Measurements from ENCODE around the gene PCDHB12. TPM values are rescaled to one million over a fixed set of nuclear protein-coding genes. Genes with fewer than 3 reads are reported as not detected.

PCDHB12 gene
- total and polyA plus RNA-seq, 2 of the 13 experiments (the other 11 are each of a cell fraction or from before 2014, with no cell fraction given) = 0.03 to 0.04 TPM

DNA sequence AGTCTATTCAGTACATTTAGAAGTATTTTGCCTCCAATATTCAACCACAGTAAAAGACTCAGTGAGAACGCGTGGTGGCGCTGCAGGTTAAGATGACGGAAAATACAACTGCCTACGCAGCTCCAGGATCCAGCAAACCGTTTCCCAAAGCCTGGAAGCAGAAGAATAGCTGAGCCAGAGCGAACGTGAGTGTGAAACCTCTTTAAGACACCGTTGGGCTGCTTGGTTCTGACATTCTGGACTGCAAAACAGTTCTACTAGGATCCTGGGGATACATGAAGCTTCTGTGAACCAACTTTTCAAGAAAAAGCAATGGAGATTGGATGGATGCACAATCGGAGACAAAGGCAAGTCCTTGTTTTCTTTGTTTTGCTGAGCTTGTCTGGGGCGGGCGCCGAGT lies 26.3 kb upstream of the PCDHB12 start, which contains the start of gene PCDHB16 (continued):
- TF ChIP-seq RAD21 (CRISPR knock-in tag; IDR thresholded peaks at IDR 0.05) (peak; percentile 56; the same call in 1 of the 2 replicates), ZFY (CRISPR knock-in tag; IDR thresholded peaks at IDR 0.05) (0 out of 2 replicates have a peak, but pooled peaks have one; percentile 25), ATF1 (CRISPR knock-in tag; IDR thresholded peaks at IDR 0.05) (peak; percentile 51; the same call in 1 of the 2 replicates), ZNF782 (CRISPR knock-in tag; IDR thresholded peaks at IDR 0.05; ENCODE audit: borderline replicate concordance) (no peak), ZNF776 (CRISPR knock-in tag; IDR thresholded peaks at IDR 0.05) (no peak), ZXDC (CRISPR knock-in tag; IDR thresholded peaks at IDR 0.05) (no peak), GATAD1 (CRISPR knock-in tag; IDR thresholded peaks at IDR 0.05) (no peak), ZNF142 (CRISPR knock-in tag; IDR thresholded peaks at IDR 0.05) (0 out of 2 replicates have a peak, but pooled peaks have one; percentile 33), STAG1 (CRISPR knock-in tag; IDR thresholded peaks at IDR 0.05) (peak; percentile 57), HOXA3 (CRISPR knock-in tag; IDR thresholded peaks at IDR 0.05) (peak; percentile 30; the same call in 1 of the 2 replicates), XBP1 (CRISPR knock-in tag; IDR thresholded peaks at IDR 0.05) (0 out of 2 replicates have a peak, but pooled peaks have one; percentile 24), ZNF598 (CRISPR knock-in tag; IDR thresholded peaks at IDR 0.05; ENCODE audit: borderline replicate concordance) (no peak), ISL2 (CRISPR knock-in tag; IDR thresholded peaks at IDR 0.05) (0 out of 2 replicates have a peak, but pooled peaks have one; percentile 15), ZMYM4 (CRISPR knock-in tag; IDR thresholded peaks at IDR 0.05) (0 out of 2 replicates have a peak, but pooled peaks have one; percentile 32), GATAD2A (CRISPR knock-in tag; IDR thresholded peaks at IDR 0.05) (peak; percentile 16; the same call in 1 of the 2 replicates)
- TF ChIP-seq, protein P1, sequence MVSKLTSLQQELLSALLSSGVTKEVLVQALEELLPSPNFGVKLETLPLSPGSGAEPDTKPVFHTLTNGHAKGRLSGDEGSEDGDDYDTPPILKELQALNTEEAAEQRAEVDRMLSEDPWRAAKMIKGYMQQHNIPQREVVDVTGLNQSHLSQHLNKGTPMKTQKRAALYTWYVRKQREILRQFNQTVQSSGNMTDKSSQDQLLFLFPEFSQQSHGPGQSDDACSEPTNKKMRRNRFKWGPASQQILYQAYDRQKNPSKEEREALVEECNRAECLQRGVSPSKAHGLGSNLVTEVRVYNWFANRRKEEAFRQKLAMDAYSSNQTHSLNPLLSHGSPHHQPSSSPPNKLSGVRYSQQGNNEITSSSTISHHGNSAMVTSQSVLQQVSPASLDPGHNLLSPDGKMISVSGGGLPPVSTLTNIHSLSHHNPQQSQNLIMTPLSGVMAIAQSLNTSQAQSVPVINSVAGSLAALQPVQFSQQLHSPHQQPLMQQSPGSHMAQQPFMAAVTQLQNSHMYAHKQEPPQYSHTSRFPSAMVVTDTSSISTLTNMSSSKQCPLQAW (CRISPR knock-in tag; IDR thresholded peaks at IDR 0.05) = 0 out of 2 replicates have a peak, but pooled peaks have one; percentile 29
- TF ChIP-seq, protein P2, sequence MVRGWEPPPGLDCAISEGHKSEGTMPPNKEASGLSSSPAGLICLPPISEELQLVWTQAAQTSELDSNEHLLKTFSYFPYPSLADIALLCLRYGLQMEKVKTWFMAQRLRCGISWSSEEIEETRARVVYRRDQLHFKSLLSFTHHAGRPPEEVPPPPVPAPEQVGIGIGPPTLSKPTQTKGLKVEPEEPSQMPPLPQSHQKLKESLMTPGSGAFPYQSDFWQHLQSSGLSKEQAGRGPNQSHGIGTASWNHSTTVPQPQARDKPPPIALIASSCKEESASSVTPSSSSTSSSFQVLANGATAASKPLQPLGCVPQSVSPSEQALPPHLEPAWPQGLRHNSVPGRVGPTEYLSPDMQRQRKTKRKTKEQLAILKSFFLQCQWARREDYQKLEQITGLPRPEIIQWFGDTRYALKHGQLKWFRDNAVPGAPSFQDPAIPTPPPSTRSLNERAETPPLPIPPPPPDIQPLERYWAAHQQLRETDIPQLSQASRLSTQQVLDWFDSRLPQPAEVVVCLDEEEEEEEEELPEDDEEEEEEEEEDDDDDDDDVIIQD (CRISPR knock-in tag; IDR thresholded peaks at IDR 0.05; ENCODE audit: low read depth) = 0 out of 2 replicates have a peak, but pooled peaks have one; percentile 38
